HCT116 (cell line): ENCODE measurements around the gene PCDHB13. TPM values are rescaled to one million over a fixed set of nuclear protein-coding genes. Genes with fewer than 3 reads are reported as not detected.

Experiments used
- ATAC-seq: fragments of 200-7000 bp; cut with Tn5 transposase; 2 replicates; pipeline ENCODE4 v1.9.1; 2020; ENCODE audit warnings: mild to moderate bottlenecking, moderate library complexity
- BruUV-seq: library from RNA; stranded (reverse); fragments of 400-500 nt; replicated peaks from 2 replicates; lab custom pipeline; 2021; lab: Mats Ljungman, UMichigan
- CTCF ChIA-PET: fragments of 300-600 bp; sonication (Branson Sonifier 250); formaldehyde crosslinking; loops from one replicate; lab custom pipeline; 2021; ENCODE audit warnings: antibody characterized with exemption; lab: Charles Lee
- POLR2A ChIA-PET: fragments of 300-600, 350-600 bp; sonication (Branson Sonifier 250); formaldehyde crosslinking; loops from one replicate; lab custom pipeline; 2021; ENCODE audit warnings: antibody characterized with exemption; lab: Charles Lee
- RAD21 ChIA-PET, 2 experiments: fragments of 300-600 bp; sonication (Branson Sonifier 250); formaldehyde crosslinking; loops; one replicate each; lab custom pipeline; 2023; ENCODE audit warnings: low total read pairs in 2 of 2; ENCODE audit not compliant: uncharacterized antibody in 2 of 2, unreplicated experiment in 2 of 2, low non-redundant PET in 1 of 2; lab: Charles Lee
- DNase-seq: peaks from one replicate; pipeline ENCODE4 v3.0.0-alpha.2; 2010; ENCODE audit warnings: low read depth, low spot score
- H2AFZ ChIP-seq: fragments of 200-600 bp; shearing (Covaris generic), sonication (generic); 2 replicates; pipeline ENCODE4 v1.6.1; 2017; ENCODE audit warnings: low read depth, mixed run types, mixed read lengths, antibody characterized with exemption, low read length; ENCODE audit not compliant: poor library complexity, severe bottlenecking
- H3K27ac ChIP-seq: 2 replicates; pipeline ENCODE4 v1.5.1; 2012; ENCODE audit warnings: low read depth, low read length
- H3K27me3 ChIP-seq: fragments of 200-600 bp; sonication (generic); 2 replicates; pipeline ENCODE4 v1.6.1; 2016; ENCODE audit warnings: mixed run types, low read length, mixed read lengths; ENCODE audit not compliant: insufficient read depth
- H3K36me3 ChIP-seq, 2 experiments: fragments of 200-500 bp in 1 of 2; fragments of 200-600 bp in 1 of 2; sonication (Bioruptor generic) in 1 of 2; sonication (generic) in 1 of 2; 2 replicates each; pipeline versions ENCODE4 v1.5.1 to v1.6.1; 2014 to 2016; ENCODE audit warnings: low read length in 2 of 2, inconsistent platforms in 1 of 2, mixed read lengths in 1 of 2, mixed run types in 1 of 2; ENCODE audit not compliant: insufficient read depth in 2 of 2, control insufficient read depth in 1 of 2
- H3K4me1 ChIP-seq, 2 experiments: fragments of 200-600 bp in 1 of 2; sonication (generic) in 1 of 2; 2 replicates each; pipeline versions ENCODE4 v1.5.1 to v1.6.1; 2012 to 2017; ENCODE audit warnings: low read length in 2 of 2, inconsistent platforms in 1 of 2, mild to moderate bottlenecking in 1 of 2, mixed read lengths in 1 of 2, mixed run types in 1 of 2, moderate library complexity in 1 of 2; ENCODE audit not compliant: insufficient read depth in 2 of 2, control insufficient read depth in 1 of 2
- H3K4me2 ChIP-seq: fragments of 200-600 bp; sonication (generic); 2 replicates; pipeline ENCODE4 v1.6.1; 2017; ENCODE audit warnings: mixed run types, low read length, mixed read lengths
- H3K4me3 ChIP-seq, 2 experiments: fragments of 200-600 bp in 1 of 2; sonication (generic) in 1 of 2; replicated peaks in 1 of 2; 2 replicates each; pipeline ENCODE4 v1.5.1; 2011 to 2016; ENCODE audit warnings: low read length in 2 of 2, control low read depth in 1 of 2, low read depth in 1 of 2, mild to moderate bottlenecking in 1 of 2, mixed read lengths in 1 of 2, mixed run types in 1 of 2
- H3K79me2 ChIP-seq: fragments of 200-600 bp; sonication (generic); 2 replicates; pipeline ENCODE4 v1.6.1; 2017; ENCODE audit warnings: mild to moderate bottlenecking, mixed run types, low read length, moderate library complexity, mixed read lengths; ENCODE audit not compliant: insufficient read depth
- H3K9ac ChIP-seq: fragments of 200-600 bp; sonication (generic); 2 replicates; pipeline ENCODE4 v1.6.1; 2016; ENCODE audit warnings: low read length, mixed read lengths
- H3K9me2 ChIP-seq: fragments of 200-600 bp; sonication (generic), shearing (Covaris generic); 2 replicates; pipeline ENCODE4 v1.6.1; 2017; ENCODE audit warnings: mixed run types, mild to moderate bottlenecking, moderate library complexity; ENCODE audit not compliant: insufficient read depth
- H3K9me3 ChIP-seq, 2 experiments: fragments of 200-500 bp in 1 of 2; fragments of 200-600 bp in 1 of 2; sonication (Bioruptor generic) in 1 of 2; sonication (generic) in 1 of 2; 2 replicates each; pipeline ENCODE4 v1.6.1; 2014 to 2017; ENCODE audit warnings: low read length in 2 of 2, mixed read lengths in 2 of 2, inconsistent platforms in 1 of 2, low read depth in 1 of 2, mild to moderate bottlenecking in 1 of 2, mixed run types in 1 of 2, moderate library complexity in 1 of 2; ENCODE audit not compliant: control insufficient read depth in 1 of 2, insufficient read depth in 1 of 2
- H4K20me1 ChIP-seq: fragments of 200-600 bp; sonication (generic), shearing (Covaris generic); 2 replicates; pipeline ENCODE4 v1.6.1; 2017; ENCODE audit warnings: mixed run types, mild to moderate bottlenecking, moderate library complexity; ENCODE audit not compliant: insufficient read depth
- ATF3 ChIP-seq: IDR thresholded peaks from 2 replicates; pipeline ENCODE4 v1.6.1; 2012
- CBX3 ChIP-seq: IDR thresholded peaks from 2 replicates; pipeline ENCODE4 v1.6.1; 2012; ENCODE audit warnings: low read depth
- CEBPB ChIP-seq: IDR thresholded peaks from 2 replicates; pipeline ENCODE4 v1.6.1; 2012; ENCODE audit warnings: low read depth
- EZH2phosphoT487 ChIP-seq: fragments of 200-600 bp; IDR thresholded peaks from 2 replicates; pipeline ENCODE4 v1.6.1; 2018; ENCODE audit warnings: antibody characterized with exemption, borderline replicate concordance
- FOSL1 ChIP-seq: IDR thresholded peaks from 2 replicates; pipeline ENCODE4 v1.6.1; 2012; ENCODE audit warnings: low read depth
- JUND ChIP-seq: IDR thresholded peaks from 2 replicates; pipeline ENCODE4 v1.6.1; 2012
- MAX ChIP-seq: IDR thresholded peaks from 2 replicates; pipeline ENCODE4 v1.6.1; 2012
- POLR2A ChIP-seq: IDR thresholded peaks from 2 replicates; pipeline ENCODE4 v1.7.0; 2011; ENCODE audit warnings: borderline replicate concordance; ENCODE audit not compliant: insufficient read depth, insufficient read length; ENCODE audit errors: extremely low read depth
- POLR2AphosphoS5 ChIP-seq: IDR thresholded peaks from 2 replicates; pipeline ENCODE4 v1.6.1; 2011; ENCODE audit warnings: mild to moderate bottlenecking, low read depth, low read length, moderate library complexity
- REST ChIP-seq: IDR thresholded peaks from 2 replicates; pipeline ENCODE4 v1.6.1; 2012; ENCODE audit warnings: low read depth
- SIN3A ChIP-seq: IDR thresholded peaks from 2 replicates; pipeline ENCODE4 v1.6.1; 2012; ENCODE audit warnings: low read depth
- SRF ChIP-seq: IDR thresholded peaks from 2 replicates; pipeline ENCODE4 v1.6.1; 2012; ENCODE audit warnings: low read depth
- YY1 ChIP-seq: IDR thresholded peaks from 2 replicates; pipeline ENCODE4 v1.6.1; 2011; ENCODE audit warnings: low read length, low read depth, moderate library complexity, mild to moderate bottlenecking; ENCODE audit not compliant: insufficient replicate concordance; ENCODE audit errors: extremely low read depth
- ZFX ChIP-seq: fragments of 450-650 bp; IDR thresholded peaks from 2 replicates; pipeline ENCODE4 v1.6.1; 2017
- ZNF274 ChIP-seq: fragments of 200-500 bp; sonication (Bioruptor generic); IDR thresholded peaks from 2 replicates; pipeline ENCODE4 v1.6.1; 2014; ENCODE audit warnings: mild to moderate bottlenecking, low read depth, low read length, inconsistent platforms
- intact Hi-C: fragments of 100-400 bp; cut with micrococcal nuclease; formaldehyde crosslinking; loops from 2 replicates; pipeline ENCODE4 v1.10.0; 2022
- total RNA-seq: library from RNA; stranded (reverse); gene quantifications from one replicate; pipeline ENCODE4 v1.2.1, GENCODE V29; 2021; ENCODE audit not compliant: unreplicated experiment

The PCDHB13 gene
- total RNA-seq, 1 experiment from 2014 or later = 0.22 TPM

GRCh38 chr5:141260458-141261237 lies 46.9 kb downstream of the PCDHB13 start:
- no peak for DNase-seq

GRCh38 chr5:141261238-141261546 lies 47.5 kb downstream of the PCDHB13 start:
- no peaks in the 10 kb centered on the region for H3K27me3 ChIP-seq
- no peak for DNase-seq
- RAD21 ChIA-PET = no interaction called here
- H3K79me2 ChIP-seq = no peaks in the 10 kb centered on the region
- BruUV-seq = no TSS peak
- H3K27ac ChIP-seq = no peak overlapping the region
- H4K20me1 ChIP-seq = no peaks in the 10 kb centered on the region
- no peak overlapping the region for H3K4me3 ChIP-seq
- CTCF ChIA-PET = no interaction called here
- no peaks in the 10 kb centered on the region for H3K4me1 ChIP-seq
- no peak overlapping the region for H3K9ac ChIP-seq
- H3K36me3 ChIP-seq = no peaks in the 10 kb centered on the region
- peaks cover 18 to 21% of the 10 kb centered on the region in 2 experiments; a peak in 2 of 4 replicates for H3K9me3 ChIP-seq
- no peak overlapping the region for H2AFZ ChIP-seq
- POLR2A ChIA-PET = no interaction called here
- no peak for ATAC-seq
- H3K9me2 ChIP-seq = no peaks in the 10 kb centered on the region
- intact Hi-C loops = loop anchor here (5.0 kb wide), 1 partner anchor 46 kb away; no protein-coding TSS in a partner anchor
- no peak overlapping the region for H3K4me2 ChIP-seq
- TF ChIP-seq EZH2phosphoT487 (no peak), POLR2AphosphoS5 (no peak), MAX (no peak), SRF (no peak), POLR2A (no peak), REST (no peak), CEBPB (no peak), ZFX (no peak), YY1 (no peak), SIN3A (no peak), JUND (no peak), ATF3 (no peak), CBX3 (no peak)
- TF ChIP-seq, all 23 proteins: peak for 0

More at GRCh38 chr5:141260458-141261237, 46.9 kb downstream of the PCDHB13 start:
- Histone ChIP-seq H4K20me1 (no peaks in the 10 kb centered on the region), H3K9me3 (peaks cover 19 to 22% of the 10 kb centered on the region in 2 experiments; a peak in 2 of 4 replicates), H3K4me2 (no peak overlapping the region), H3K79me2 (no peaks in the 10 kb centered on the region), H3K4me1 (no peaks in the 10 kb centered on the region), H3K9me2 (no peaks in the 10 kb centered on the region), H3K9ac (no peak overlapping the region), H3K27me3 (no peaks in the 10 kb centered on the region), H3K27ac (no peak overlapping the region), H3K36me3 (no peaks in the 10 kb centered on the region), H2AFZ (no peak overlapping the region), H3K4me3 (no peak overlapping the region)
- CTCF ChIA-PET = no interaction called here
- ATAC-seq = no peak
- RAD21 ChIA-PET = no interaction called here
- TF ChIP-seq ZNF274 = peak; percentile 97
- TF ChIP-seq FOSL1 = no peak
- no TSS peak for BruUV-seq
- intact Hi-C loops = loop anchor here (5.0 kb wide), 1 partner anchor 47 kb away; no protein-coding TSS in a partner anchor
- POLR2A ChIA-PET = no interaction called here
